ENCODE data around the gene SPON2.

SPON2 gene

DNA sequence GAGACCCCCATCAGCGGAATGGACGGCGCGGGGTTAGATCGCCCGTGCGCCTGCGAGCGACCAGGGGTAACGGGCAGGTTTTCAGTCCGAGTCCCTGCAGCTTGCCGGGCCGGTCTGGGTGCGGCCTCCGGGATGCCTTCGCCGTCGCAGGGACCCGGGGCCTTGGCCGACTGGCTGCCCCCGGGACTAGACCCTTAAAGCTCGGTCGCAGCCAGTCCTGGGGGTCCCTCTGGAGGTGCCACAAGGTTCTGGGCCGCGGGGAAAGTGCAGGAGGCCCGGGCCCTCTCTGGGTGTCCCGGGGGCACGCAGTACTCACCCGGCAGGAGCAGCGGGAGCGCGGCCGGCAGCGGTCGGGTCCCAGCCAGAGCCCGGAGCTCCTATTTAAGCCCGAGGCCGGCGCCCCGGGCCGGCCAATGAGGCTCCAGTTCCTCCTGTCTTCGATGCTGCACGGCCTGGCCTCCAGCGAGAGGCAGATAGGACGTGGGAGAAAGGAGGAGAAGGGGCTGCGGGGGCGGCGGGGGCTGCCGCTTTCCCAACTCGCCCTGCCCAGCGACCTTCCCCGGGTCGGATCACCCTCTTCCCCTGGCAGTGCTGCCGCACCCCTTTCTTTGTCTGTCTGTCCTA lies at the start of gene SPON2:
Gene SPON2, minus strand, starts transcription at position 356 of the 624 bp plus-strand sequence.
- Histone ChIP-seq H3K9ac (ENCODE audit: low read length) (peak within 1 kb of the TSS; percentile 12), H3K4me3 (ENCODE audit: low read length) (no peak within 1 kb of the TSS), H3K36me3 (ENCODE audit: control insufficient read depth, insufficient read depth, low read length) (no peaks in the 10 kb centered on the region), H3K27me3 (ENCODE audit: control insufficient read depth, insufficient read depth, low read length) (peaks cover 54% of the 10 kb centered on the region), H3K4me1 (ENCODE audit: control insufficient read depth, insufficient read depth, low read length) (peaks cover 33% of the 10 kb centered on the region), H3K9me3 (ENCODE audit: control insufficient read depth, low read length) (no peaks in the 10 kb centered on the region)

DNA sequence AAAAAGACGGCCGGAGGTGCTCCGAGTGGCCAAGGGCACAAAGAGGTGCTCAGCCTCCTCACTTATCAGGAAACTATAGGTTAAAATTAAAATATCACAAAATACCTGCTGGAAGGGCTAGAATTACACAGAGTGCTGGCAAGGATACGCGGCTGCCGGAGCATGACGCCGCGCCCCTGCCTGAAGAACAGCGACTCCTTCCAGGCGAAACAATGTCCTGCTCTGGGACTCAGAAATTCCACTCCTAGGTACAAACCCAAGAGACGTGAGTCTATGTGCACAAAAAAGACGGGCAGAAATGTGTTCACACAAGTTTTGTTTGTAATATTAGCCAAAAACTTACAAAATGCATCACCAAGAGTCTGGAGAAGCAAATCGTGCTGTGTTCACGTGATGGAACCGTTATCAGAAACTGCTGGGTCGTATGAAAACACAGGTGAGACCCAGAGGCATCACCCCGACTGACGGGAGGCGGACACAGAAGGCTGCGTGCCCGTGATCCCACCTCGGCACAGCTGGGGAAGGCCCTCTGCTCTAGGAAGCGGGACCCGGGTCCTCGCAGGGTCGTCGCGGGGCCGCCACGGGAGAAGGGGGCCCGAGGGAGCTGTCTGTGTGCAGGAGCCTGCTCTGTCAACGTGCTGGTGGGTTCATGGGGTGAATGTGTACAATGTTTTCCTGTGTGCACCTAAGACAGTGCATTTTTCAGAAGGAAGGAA lies 48.9 kb upstream of the SPON2 start:
- Histone ChIP-seq H3K27me3 (ENCODE audit: control insufficient read depth, insufficient read depth, low read length) (no peaks in the 10 kb centered on the region), H3K9me3 (ENCODE audit: control insufficient read depth, low read length) (no peaks in the 10 kb centered on the region), H3K9ac (ENCODE audit: low read length) (no peak overlapping the region), H3K4me3 (ENCODE audit: low read length) (no peak overlapping the region), H3K4me1 (ENCODE audit: control insufficient read depth, insufficient read depth, low read length) (no peaks in the 10 kb centered on the region), H3K36me3 (ENCODE audit: control insufficient read depth, insufficient read depth, low read length) (peaks cover 10% of the 10 kb centered on the region)

DNA sequence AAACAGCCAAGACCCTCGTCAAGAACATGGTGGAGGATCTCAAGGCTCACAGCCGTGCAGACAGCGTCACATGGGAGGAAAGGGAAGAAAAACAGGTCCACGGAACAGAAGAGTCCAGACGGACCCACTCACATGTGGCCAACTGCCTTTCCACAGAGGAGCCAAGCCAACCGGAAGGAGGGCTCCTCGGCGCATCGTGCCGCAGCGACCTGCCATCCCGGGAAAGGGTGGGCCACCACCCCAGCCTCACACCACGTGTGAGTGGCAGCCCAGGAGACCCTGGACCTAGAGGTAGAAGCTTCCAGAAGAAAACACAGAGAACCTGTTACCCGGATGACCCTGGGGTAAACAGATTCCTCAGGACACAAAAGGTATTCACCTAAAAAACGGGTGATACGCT lies 48.2 kb upstream of the SPON2 start:
- H3K4me3 ChIP-seq (ENCODE audit: low read length), result no peak overlapping the region
- H3K9ac ChIP-seq (ENCODE audit: low read length), result no peak overlapping the region
- no peaks in the 10 kb centered on the region for H3K27me3 ChIP-seq (ENCODE audit: control insufficient read depth, insufficient read depth, low read length)
- H3K9me3 ChIP-seq (ENCODE audit: control insufficient read depth, low read length), result no peaks in the 10 kb centered on the region
- peaks cover 10% of the 10 kb centered on the region for H3K36me3 ChIP-seq (ENCODE audit: control insufficient read depth, insufficient read depth, low read length)
- no peaks in the 10 kb centered on the region for H3K4me1 ChIP-seq (ENCODE audit: control insufficient read depth, insufficient read depth, low read length)

DNA sequence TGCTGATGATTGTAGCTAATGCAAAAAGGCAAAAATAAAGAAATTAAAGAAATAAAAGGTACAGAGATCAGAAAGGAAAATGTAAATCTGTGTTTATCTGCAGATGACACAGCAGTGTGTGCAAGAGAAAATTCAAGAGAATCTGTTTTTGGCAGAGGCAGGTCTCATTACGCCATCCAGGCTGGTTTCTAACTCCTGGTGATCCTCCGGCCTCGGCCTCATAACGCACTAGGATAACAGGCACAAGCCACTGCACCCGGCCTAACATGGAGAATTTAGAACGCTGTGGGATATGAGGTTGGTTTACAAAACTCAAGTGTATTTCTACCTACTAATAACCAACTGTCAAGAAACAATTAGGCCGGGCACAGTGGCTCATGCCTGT lies 47.2 kb upstream of the SPON2 start:
- Histone ChIP-seq H3K36me3 (ENCODE audit: control insufficient read depth, insufficient read depth, low read length) (peaks cover 6% of the 10 kb centered on the region), H3K27me3 (ENCODE audit: control insufficient read depth, insufficient read depth, low read length) (no peaks in the 10 kb centered on the region), H3K4me3 (ENCODE audit: low read length) (no peak overlapping the region), H3K9me3 (ENCODE audit: control insufficient read depth, low read length) (no peaks in the 10 kb centered on the region), H3K9ac (ENCODE audit: low read length) (no peak overlapping the region), H3K4me1 (ENCODE audit: control insufficient read depth, insufficient read depth, low read length) (no peaks in the 10 kb centered on the region)

DNA sequence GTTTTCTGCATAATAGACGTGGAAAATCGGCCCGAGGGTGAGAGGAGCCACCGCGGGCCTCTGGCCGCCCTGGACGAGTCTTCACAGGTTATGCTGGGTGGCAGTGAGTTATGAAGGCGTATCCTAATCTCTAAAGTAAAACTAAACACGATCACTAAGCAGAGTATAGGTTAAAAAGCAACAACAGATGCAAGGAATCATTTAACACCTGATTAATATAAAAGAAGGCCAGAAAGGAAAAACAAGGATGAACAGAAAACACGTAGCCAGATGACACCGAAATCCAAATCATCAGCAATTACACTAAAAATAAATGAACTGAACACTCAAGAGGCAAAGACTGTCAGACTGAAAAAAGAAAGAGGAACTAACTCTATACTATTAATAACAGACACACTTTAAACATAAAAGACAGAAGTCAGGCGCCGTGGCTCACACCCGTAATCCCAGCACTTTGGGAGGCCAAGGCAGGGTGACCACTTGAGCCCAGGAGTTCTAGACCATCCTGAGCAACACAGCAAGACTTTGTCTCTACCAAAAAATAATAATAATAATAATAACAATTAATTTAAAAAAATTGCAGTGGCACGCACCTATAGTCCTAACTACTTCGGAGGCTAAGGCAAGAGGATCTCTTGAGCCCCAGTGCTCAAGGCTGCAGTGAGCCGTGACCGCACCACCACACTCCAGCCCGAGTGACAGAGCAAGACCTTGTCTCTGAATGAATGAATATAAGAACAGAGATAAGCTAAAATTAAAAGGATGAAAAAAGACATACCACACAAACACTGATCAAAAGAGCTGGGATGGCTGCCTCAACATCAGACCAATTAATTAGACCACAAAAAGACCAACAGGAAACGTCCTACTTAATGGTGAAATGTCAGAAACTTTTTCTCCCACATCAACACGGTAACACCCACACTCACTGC lies 46.5 kb upstream of the SPON2 start:
- Histone ChIP-seq H3K9me3 (ENCODE audit: control insufficient read depth, low read length) (no peaks in the 10 kb centered on the region), H3K4me3 (ENCODE audit: low read length) (no peak overlapping the region), H3K36me3 (ENCODE audit: control insufficient read depth, insufficient read depth, low read length) (no peaks in the 10 kb centered on the region), H3K4me1 (ENCODE audit: control insufficient read depth, insufficient read depth, low read length) (no peaks in the 10 kb centered on the region), H3K27me3 (ENCODE audit: control insufficient read depth, insufficient read depth, low read length) (no peaks in the 10 kb centered on the region), H3K9ac (ENCODE audit: low read length) (no peak overlapping the region)

DNA sequence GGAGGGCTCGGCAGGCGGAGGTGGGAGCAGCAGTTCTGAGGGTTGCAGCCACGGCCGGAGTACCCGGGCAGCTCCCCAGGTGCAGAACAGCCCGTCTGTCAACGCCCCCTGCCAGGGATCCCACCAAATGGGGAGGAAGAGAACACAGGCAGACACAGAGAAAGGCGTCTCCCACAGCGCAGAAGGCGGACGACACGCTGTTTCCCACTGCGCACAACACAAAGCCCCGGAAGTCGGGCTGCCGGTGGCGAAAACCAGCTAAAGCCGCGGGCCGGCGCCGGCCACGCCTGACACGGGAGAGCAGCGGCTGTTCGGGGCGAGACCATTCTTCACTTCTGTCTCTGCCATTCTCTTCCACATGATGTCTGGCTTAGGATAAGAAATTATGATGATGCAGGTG lies 45.0 kb upstream of the SPON2 start:
- H3K9me3 ChIP-seq (ENCODE audit: control insufficient read depth, low read length), result no peaks in the 10 kb centered on the region
- H3K4me1 ChIP-seq (ENCODE audit: control insufficient read depth, insufficient read depth, low read length), result no peaks in the 10 kb centered on the region

DNA sequence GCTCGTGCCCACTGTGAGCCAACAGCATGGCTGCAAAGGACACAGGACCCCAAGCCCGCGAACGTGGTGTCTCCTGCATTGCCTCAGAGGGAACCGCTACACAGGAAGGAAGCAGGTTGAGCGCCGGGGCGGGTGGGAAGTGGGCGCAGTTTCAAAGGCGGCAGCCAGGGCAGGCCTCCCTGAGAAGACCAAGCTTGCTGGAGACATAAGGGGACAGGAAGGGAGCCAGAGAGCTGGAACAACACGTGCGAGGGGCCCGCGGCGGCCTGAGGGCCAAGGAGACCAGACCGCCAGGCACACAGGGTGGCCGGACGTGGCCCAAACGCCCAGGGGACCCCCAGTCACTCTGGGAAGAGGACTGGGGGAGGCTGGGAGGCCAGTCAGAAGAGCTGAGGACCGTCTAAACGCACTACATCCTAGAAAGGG lies 44.5 kb upstream of the SPON2 start:
- no peak overlapping the region for H3K9ac ChIP-seq (ENCODE audit: low read length)
- no peaks in the 10 kb centered on the region for H3K4me1 ChIP-seq (ENCODE audit: control insufficient read depth, insufficient read depth, low read length)
- peaks cover 7% of the 10 kb centered on the region for H3K36me3 ChIP-seq (ENCODE audit: control insufficient read depth, insufficient read depth, low read length)
- no peaks in the 10 kb centered on the region for H3K27me3 ChIP-seq (ENCODE audit: control insufficient read depth, insufficient read depth, low read length)
- no peaks in the 10 kb centered on the region for H3K9me3 ChIP-seq (ENCODE audit: control insufficient read depth, low read length)
- H3K4me3 ChIP-seq (ENCODE audit: low read length), result no peak overlapping the region

More for the DNA sequence above, 45.0 kb upstream of the SPON2 start:
- no peak overlapping the region for H3K9ac ChIP-seq (ENCODE audit: low read length)
- peaks cover 5% of the 10 kb centered on the region for H3K36me3 ChIP-seq (ENCODE audit: control insufficient read depth, insufficient read depth, low read length)
- no peaks in the 10 kb centered on the region for H3K27me3 ChIP-seq (ENCODE audit: control insufficient read depth, insufficient read depth, low read length)
- H3K4me3 ChIP-seq (ENCODE audit: low read length), result no peak overlapping the region

DNA sequence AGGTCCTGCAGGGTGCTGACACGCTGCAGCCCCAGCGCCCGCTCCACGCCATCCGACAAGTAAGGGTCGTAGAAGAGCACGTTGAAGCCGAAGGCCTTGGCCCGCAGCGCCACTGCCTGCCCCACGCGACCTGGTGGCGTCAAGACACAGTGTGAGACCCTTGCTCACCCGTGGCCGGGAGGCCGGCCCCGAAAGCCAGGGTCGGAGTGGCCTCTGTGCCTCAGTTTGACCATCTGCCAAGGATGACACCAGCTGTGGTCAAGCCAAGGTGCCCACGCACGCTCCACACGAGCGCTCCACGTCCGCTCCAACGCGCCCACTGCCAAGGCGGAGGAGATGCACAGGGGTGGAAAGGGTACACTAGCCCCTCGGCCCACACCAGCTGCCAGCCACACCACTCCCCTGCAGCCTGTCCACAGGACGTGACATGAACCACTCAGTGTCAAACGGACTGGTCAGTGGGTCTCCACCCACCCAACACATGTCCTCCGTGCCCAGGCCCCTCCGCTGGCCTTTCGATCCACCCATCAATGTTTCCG lies 43.8 kb upstream of the SPON2 start:
- no peak overlapping the region for H3K9ac ChIP-seq (ENCODE audit: low read length)
- H3K4me3 ChIP-seq (ENCODE audit: low read length), result no peak overlapping the region
- H3K36me3 ChIP-seq (ENCODE audit: control insufficient read depth, insufficient read depth, low read length), result peaks cover 11% of the 10 kb centered on the region
- H3K4me1 ChIP-seq (ENCODE audit: control insufficient read depth, insufficient read depth, low read length), result no peaks in the 10 kb centered on the region
- H3K27me3 ChIP-seq (ENCODE audit: control insufficient read depth, insufficient read depth, low read length), result no peaks in the 10 kb centered on the region
- no peaks in the 10 kb centered on the region for H3K9me3 ChIP-seq (ENCODE audit: control insufficient read depth, low read length)

DNA sequence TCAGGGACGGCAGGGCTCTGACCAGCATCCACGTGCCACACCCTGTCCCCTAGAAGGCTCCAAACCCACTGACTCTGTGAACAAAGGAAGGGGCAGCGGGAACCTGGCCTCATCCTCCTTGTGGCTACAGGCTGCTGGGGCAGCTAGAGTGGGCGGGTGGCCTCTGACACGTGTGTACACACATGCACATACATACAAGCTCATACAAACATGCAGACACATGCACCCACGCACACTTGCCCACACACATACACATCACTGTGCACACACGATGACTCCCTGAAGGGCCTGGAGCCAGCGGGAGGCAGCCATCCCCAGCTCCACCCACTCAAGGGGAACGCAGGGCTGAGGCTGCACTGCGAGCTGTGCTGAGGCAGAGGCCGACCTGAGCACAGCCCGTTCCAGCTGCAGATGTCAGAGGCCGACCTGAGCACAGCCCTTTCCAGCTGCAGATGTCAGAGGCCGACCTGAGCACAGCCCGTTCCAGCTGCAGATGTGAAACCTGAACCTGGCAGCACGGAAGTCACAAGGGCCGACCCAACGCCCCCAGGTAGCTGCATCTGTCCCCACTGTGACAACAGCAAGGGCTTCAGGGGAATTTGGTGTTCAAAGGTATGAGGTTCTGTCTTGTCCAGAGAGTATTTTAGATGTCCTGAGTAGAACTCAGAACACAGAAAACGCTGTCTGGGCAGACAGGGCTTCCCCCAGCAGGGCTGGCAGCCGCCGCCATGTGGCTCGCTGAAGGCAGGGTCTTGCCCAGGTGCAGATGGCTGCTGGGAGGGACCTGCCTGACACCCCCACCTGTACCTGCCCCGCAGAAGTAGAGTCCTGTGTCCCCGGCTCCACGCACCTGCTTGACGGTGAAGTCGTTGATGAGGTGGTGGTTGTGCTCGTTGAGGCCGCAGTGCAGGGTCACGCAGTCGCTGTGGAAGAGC lies 43.0 kb upstream of the SPON2 start:
- Histone ChIP-seq H3K9me3 (ENCODE audit: control insufficient read depth, low read length) (no peaks in the 10 kb centered on the region), H3K4me3 (ENCODE audit: low read length) (no peak overlapping the region), H3K27me3 (ENCODE audit: control insufficient read depth, insufficient read depth, low read length) (no peaks in the 10 kb centered on the region), H3K4me1 (ENCODE audit: control insufficient read depth, insufficient read depth, low read length) (peaks cover 4% of the 10 kb centered on the region), H3K9ac (ENCODE audit: low read length) (no peak overlapping the region), H3K36me3 (ENCODE audit: control insufficient read depth, insufficient read depth, low read length) (peaks cover 11% of the 10 kb centered on the region)

DNA sequence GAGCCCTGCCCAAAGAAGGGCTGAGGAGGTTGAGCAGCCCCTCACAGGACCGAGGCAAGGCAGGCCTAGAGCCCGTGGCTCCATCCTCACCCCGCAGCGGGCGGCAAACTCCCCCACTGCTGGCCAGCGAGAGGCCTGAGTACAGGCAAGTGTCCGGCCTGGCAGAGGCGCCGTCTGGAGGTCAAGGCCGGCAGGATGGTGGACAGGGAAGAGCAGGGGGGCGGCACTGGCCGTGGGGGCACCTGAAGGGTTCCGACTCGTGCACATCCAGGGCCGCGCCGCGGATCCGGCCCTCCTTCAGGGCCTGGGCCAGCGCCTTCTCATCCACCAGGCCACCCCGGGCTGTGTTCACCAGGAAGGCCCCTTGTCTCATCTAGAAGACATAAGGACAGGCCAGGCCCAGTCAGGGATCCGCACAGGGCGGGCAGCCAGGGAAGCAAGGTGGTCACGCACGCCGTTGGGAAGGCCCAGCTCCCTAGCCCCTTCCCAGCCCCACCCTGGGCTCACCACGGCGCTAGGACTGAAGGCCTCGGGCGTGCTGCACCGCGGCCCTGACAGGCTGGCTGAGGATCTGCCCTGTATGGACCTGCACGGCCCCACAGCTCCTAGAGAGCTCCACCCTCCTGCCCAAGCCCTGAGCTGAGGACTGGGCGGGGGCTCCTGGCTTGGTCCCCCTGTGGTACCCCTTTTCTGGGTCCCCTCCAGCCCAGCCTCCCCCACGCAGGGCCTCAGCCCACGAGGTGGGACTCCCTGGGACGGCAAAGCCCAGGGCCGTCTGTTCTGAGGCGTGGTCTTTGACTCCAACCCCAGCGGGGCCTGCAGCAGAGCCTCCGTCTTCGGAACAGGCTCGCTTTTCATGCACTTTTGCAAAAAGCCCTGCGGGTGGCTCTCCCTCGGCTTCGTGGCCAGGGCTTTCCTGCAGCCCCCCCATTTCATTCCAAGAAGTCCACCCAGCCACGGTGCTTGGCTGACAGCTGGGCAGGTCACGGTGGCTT lies 42.0 kb upstream of the SPON2 start:
- Histone ChIP-seq H3K36me3 (ENCODE audit: control insufficient read depth, insufficient read depth, low read length) (peaks cover 11% of the 10 kb centered on the region), H3K4me1 (ENCODE audit: control insufficient read depth, insufficient read depth, low read length) (peaks cover 14% of the 10 kb centered on the region), H3K9ac (ENCODE audit: low read length) (no peak overlapping the region), H3K4me3 (ENCODE audit: low read length) (no peak overlapping the region), H3K9me3 (ENCODE audit: control insufficient read depth, low read length) (no peaks in the 10 kb centered on the region), H3K27me3 (ENCODE audit: control insufficient read depth, insufficient read depth, low read length) (no peaks in the 10 kb centered on the region)

All from mucosa of stomach (tissue), 1 donor.